ENCODE measurements around the gene ZBTB9.
"Not testable (repeated sequence)": the region's sequence is repeated elsewhere in the genome, so short reads cannot be mapped to it uniquely, and the experiment has no call there.

Gene ZBTB9

GRCh38 chr6:33469661-33470060 is 15.3 kb downstream of the ZBTB9 start:
- DNase-seq, result no peak

- DNase-seq, result no peak
These were observed 23.5 kb downstream of the ZBTB9 start for GRCh38 chr6:33477864-33478263.

GRCh38 chr6:33481192-33481591 is 26.8 kb downstream of the ZBTB9 start:
- no peak for DNase-seq

GRCh38 chr6:33482620-33483019 is 28.2 kb downstream of the ZBTB9 start:
- DNase-seq, result not testable (repeated sequence)

- DNase-seq, result no peak
These were observed 29.3 kb downstream of the ZBTB9 start for GRCh38 chr6:33483678-33484077.

GRCh38 chr6:33484673-33485262 is 30.4 kb downstream of the ZBTB9 start:
- DNase-seq, result not testable (repeated sequence)

GRCh38 chr6:33485680-33486079 is 31.3 kb downstream of the ZBTB9 start:
- DNase-seq, result not testable (repeated sequence)

- DNase-seq, result no peak
These were observed 34.0 kb downstream of the ZBTB9 start for GRCh38 chr6:33488339-33488738.

GRCh38 chr6:33490198-33490597 is 35.8 kb downstream of the ZBTB9 start:
- DNase-seq, result no peak

- DNase-seq, result no peak
These were observed 36.2 kb downstream of the ZBTB9 start for GRCh38 chr6:33490621-33491020.

GRCh38 chr6:33492093-33492492 is 37.7 kb downstream of the ZBTB9 start:
- DNase-seq, result no peak

GRCh38 chr6:33497157-33497556 is 42.8 kb downstream of the ZBTB9 start:
- no peak for DNase-seq

- no peak for DNase-seq
These were observed 48.1 kb downstream of the ZBTB9 start for GRCh38 chr6:33502486-33502885.

- DNase-seq, result no peak
These were observed 50.1 kb downstream of the ZBTB9 start for GRCh38 chr6:33504486-33504885.

GRCh38 chr6:33505548-33506370 is 51.4 kb downstream of the ZBTB9 start:
- no peak for DNase-seq

Measured in EL (cell line).